ENCODE results near the gene ZC2HC1B. TPM values are rescaled to one million over a fixed set of nuclear protein-coding genes. Genes with fewer than 3 reads are reported as not detected.

ZC2HC1B gene
- not detected for total RNA-seq

- Mint-ChIP-seq H3K36me3 (peaks cover 47% of the 10 kb centered on the region), H3K4me3 (no peak within 1 kb of the TSS), H3K27me3 (no peaks in the 10 kb centered on the region), H3K9me3 (no peaks in the 10 kb centered on the region), H3K27ac (no peak within 1 kb of the TSS), H3K4me1 (no peaks in the 10 kb centered on the region)
- DNase-seq, result no peak
Observed at GRCh38 chr6:143864234-143864633, at the start of gene ZC2HC1B. TSS of gene ZC2HC1B (plus strand) at chr6:143864474. CDS start at chr6:143864540, 66 bp downstream.

- Mint-ChIP-seq H3K4me3 (no peak overlapping the region), H3K27me3 (no peaks in the 10 kb centered on the region), H3K27ac (no peak overlapping the region), H3K36me3 (no peaks in the 10 kb centered on the region), H3K4me1 (no peaks in the 10 kb centered on the region), H3K9me3 (no peaks in the 10 kb centered on the region)
- DNase-seq, result no peak
Observed at GRCh38 chr6:143817621-143818020, 46.7 kb upstream of the ZC2HC1B start.

GRCh38 chr6:143821359-143821758 lies 42.9 kb upstream of the ZC2HC1B start:
- DNase-seq, result no peak
- peaks cover 3% of the 10 kb centered on the region for H3K36me3 Mint-ChIP-seq
- no peak overlapping the region for H3K27ac Mint-ChIP-seq
- H3K27me3 Mint-ChIP-seq, result no peaks in the 10 kb centered on the region
- no peak overlapping the region for H3K4me3 Mint-ChIP-seq
- H3K4me1 Mint-ChIP-seq, result no peaks in the 10 kb centered on the region
- H3K9me3 Mint-ChIP-seq, result no peaks in the 10 kb centered on the region

- Mint-ChIP-seq H3K27ac (no peak overlapping the region), H3K4me3 (no peak overlapping the region), H3K4me1 (no peaks in the 10 kb centered on the region), H3K27me3 (no peaks in the 10 kb centered on the region), H3K36me3 (peaks cover 3% of the 10 kb centered on the region), H3K9me3 (no peaks in the 10 kb centered on the region)
- DNase-seq, result no peak
Observed at GRCh38 chr6:143822584-143823024, 41.7 kb upstream of the ZC2HC1B start.

GRCh38 chr6:143823548-143823947 lies 40.7 kb upstream of the ZC2HC1B start:
- Mint-ChIP-seq H3K27ac (no peak overlapping the region), H3K4me1 (no peaks in the 10 kb centered on the region), H3K4me3 (no peak overlapping the region), H3K9me3 (no peaks in the 10 kb centered on the region), H3K36me3 (peaks cover 3% of the 10 kb centered on the region), H3K27me3 (no peaks in the 10 kb centered on the region)
- no peak for DNase-seq

GRCh38 chr6:143828572-143828971 lies 35.7 kb upstream of the ZC2HC1B start:
- Mint-ChIP-seq H3K36me3 (peaks cover 3% of the 10 kb centered on the region), H3K27ac (no peak overlapping the region), H3K9me3 (no peaks in the 10 kb centered on the region), H3K4me3 (no peak overlapping the region), H3K4me1 (no peaks in the 10 kb centered on the region), H3K27me3 (no peaks in the 10 kb centered on the region)
- no peak for DNase-seq

GRCh38 chr6:143836150-143836549 lies 28.1 kb upstream of the ZC2HC1B start:
- Mint-ChIP-seq H3K9me3 (no peaks in the 10 kb centered on the region), H3K4me1 (no peaks in the 10 kb centered on the region), H3K27me3 (no peaks in the 10 kb centered on the region), H3K27ac (no peak overlapping the region), H3K36me3 (no peaks in the 10 kb centered on the region), H3K4me3 (no peak overlapping the region)
- DNase-seq, result no peak

- peaks cover 6% of the 10 kb centered on the region for H3K4me1 Mint-ChIP-seq
- no peak overlapping the region for H3K4me3 Mint-ChIP-seq
- DNase-seq, result no peak
- no peak overlapping the region for H3K27ac Mint-ChIP-seq
- H3K27me3 Mint-ChIP-seq, result no peaks in the 10 kb centered on the region
- no peaks in the 10 kb centered on the region for H3K9me3 Mint-ChIP-seq
- no peaks in the 10 kb centered on the region for H3K36me3 Mint-ChIP-seq
Observed at GRCh38 chr6:143838395-143838794, 25.9 kb upstream of the ZC2HC1B start.

GRCh38 chr6:143839196-143839595 lies 25.1 kb upstream of the ZC2HC1B start:
- DNase-seq, result no peak

GRCh38 chr6:143840595-143841265 lies 23.5 kb upstream of the ZC2HC1B start:
- peaks cover 14% of the 10 kb centered on the region for H3K36me3 Mint-ChIP-seq
- no peaks in the 10 kb centered on the region for H3K27me3 Mint-ChIP-seq
- no peaks in the 10 kb centered on the region for H3K9me3 Mint-ChIP-seq
- no peak overlapping the region for H3K4me3 Mint-ChIP-seq
- H3K4me1 Mint-ChIP-seq, result peaks cover 21% of the 10 kb centered on the region
- peak overlapping the region; percentile 3 for H3K27ac Mint-ChIP-seq
- DNase-seq, result no peak

More at GRCh38 chr6:143839196-143839595, 25.1 kb upstream of the ZC2HC1B start:
- no peak overlapping the region for H3K27ac Mint-ChIP-seq
- H3K4me1 Mint-ChIP-seq, result peaks cover 9% of the 10 kb centered on the region
- H3K36me3 Mint-ChIP-seq, result peaks cover 6% of the 10 kb centered on the region
- H3K4me3 Mint-ChIP-seq, result no peak overlapping the region
- H3K27me3 Mint-ChIP-seq, result no peaks in the 10 kb centered on the region
- no peaks in the 10 kb centered on the region for H3K9me3 Mint-ChIP-seq

- DNase-seq, result no peak
- Mint-ChIP-seq H3K4me3 (peak overlapping the region; percentile 96), H3K36me3 (peaks cover 27% of the 10 kb centered on the region), H3K4me1 (peaks cover 26% of the 10 kb centered on the region), H3K27me3 (no peaks in the 10 kb centered on the region), H3K9me3 (no peaks in the 10 kb centered on the region), H3K27ac (peak overlapping the region; percentile 97)
Observed at GRCh38 chr6:143842461-143842901, 21.8 kb upstream of the ZC2HC1B start.

GRCh38 chr6:143842902-143843676 lies 21.2 kb upstream of the ZC2HC1B start, which contains the start of gene LTV1:
TSS of gene LTV1 (plus strand) at chr6:143843338. CDS start at chr6:143843478, 140 bp downstream.
- peak within 1 kb of the TSS; percentile 97 for H3K27ac Mint-ChIP-seq
- peak; percentile 94 for DNase-seq
- peaks cover 29% of the 10 kb centered on the region for H3K4me1 Mint-ChIP-seq
- peaks cover 31% of the 10 kb centered on the region for H3K36me3 Mint-ChIP-seq
- no peaks in the 10 kb centered on the region for H3K27me3 Mint-ChIP-seq
- H3K9me3 Mint-ChIP-seq, result no peaks in the 10 kb centered on the region
- peak within 1 kb of the TSS; percentile 96 for H3K4me3 Mint-ChIP-seq

GRCh38 chr6:143843677-143843999 lies 20.6 kb upstream of the ZC2HC1B start:
- peak overlapping the region; percentile 96 for H3K4me3 Mint-ChIP-seq
- no peak for DNase-seq
- H3K36me3 Mint-ChIP-seq, result peaks cover 35% of the 10 kb centered on the region
- no peaks in the 10 kb centered on the region for H3K27me3 Mint-ChIP-seq
- no peaks in the 10 kb centered on the region for H3K9me3 Mint-ChIP-seq
- peaks cover 33% of the 10 kb centered on the region for H3K4me1 Mint-ChIP-seq
- H3K27ac Mint-ChIP-seq, result peak overlapping the region; percentile 97

GRCh38 chr6:143844006-143844405 lies 20.3 kb upstream of the ZC2HC1B start:
- Mint-ChIP-seq H3K36me3 (peaks cover 39% of the 10 kb centered on the region), H3K27me3 (no peaks in the 10 kb centered on the region), H3K27ac (peak overlapping the region; percentile 97), H3K4me3 (peak overlapping the region; percentile 96), H3K9me3 (no peaks in the 10 kb centered on the region), H3K4me1 (peaks cover 35% of the 10 kb centered on the region)
- DNase-seq, result no peak

GRCh38 chr6:143845033-143845432 lies 19.2 kb upstream of the ZC2HC1B start:
- Mint-ChIP-seq H3K9me3 (no peaks in the 10 kb centered on the region), H3K4me1 (peaks cover 43% of the 10 kb centered on the region), H3K27ac (no peak overlapping the region), H3K27me3 (no peaks in the 10 kb centered on the region), H3K36me3 (peaks cover 49% of the 10 kb centered on the region), H3K4me3 (peak overlapping the region; percentile 44)
- no peak for DNase-seq
